Left colon (tissue), 2 donors: ENCODE results near the gene CHST3. TPM values are rescaled to one million over a fixed set of nuclear protein-coding genes. Genes with fewer than 3 reads are reported as not detected.
"Not testable (repeated sequence)": the region's sequence is repeated elsewhere in the genome, so short reads cannot be mapped to it uniquely, and the experiment has no call there.

ENCODE experiments used
- ATAC-seq: fragments of 200-7000 bp; cut with Tn5 transposase; one replicate; pipeline ENCODE4 v1.9.1; 2020; ENCODE audit warnings: mild to moderate bottlenecking, moderate library complexity
- DNase-seq, 2 donors: peaks; one replicate each; pipeline ENCODE4 v3.0.0-alpha.2; 2020
- intact Hi-C, 2 donors: fragments of 100-400 bp; cut with DNase I in 1 of 2; cut with micrococcal nuclease in 1 of 2; formaldehyde crosslinking; loops; one replicate each; pipeline versions ENCODE4 v1.11.2 to v1.14.0; 2022; cut with DNase I, micrococcal nuclease
- long read RNA-seq: library from polyadenylated mRNA; unstranded; transcript quantifications from one replicate; pipeline ENCODE4 v2.0.0, GENCODE V29; 2021
- total RNA-seq, 2 donors: library from RNA; stranded (reverse); fragmentation: NEBNext Ultra II Directional; extraction: Animal tissue kit (Norgen Biotek cat#: 25700); gene quantifications; one replicate each; pipeline ENCODE4 v1.2.1, GENCODE V29; 2021
- donor health status: DM: no; HTN: no; CAD: no.
- donor health status: DM: yes; HTN: yes; CAD: no.

CHST3 gene
- 1 to 10 TPM; 1.1 to 2.7 TPM for total RNA-seq
- long read RNA-seq, partial matches to known transcripts: 0 of 1 reads
- long read RNA-seq, other reads (novel, unspliced or antisense): 1 of 1 reads

GRCh38 chr10:71964098-71964742, at the start of gene CHST3:
Gene CHST3, plus strand, starts transcription at chr10:71964395. Its CDS starts 41,448 bp downstream, at chr10:72005843.
- intact Hi-C loops: no loop called here
- peak; percentile 45 to 49 for DNase-seq
- ATAC-seq: peak; percentile 81

- ATAC-seq (no peak), DNase-seq (no peak)
- intact Hi-C loops: no loop called here
Measured at GRCh38 chr10:71916827-71917226, 47.4 kb upstream of the CHST3 start.

GRCh38 chr10:71918992-71919391, 45.2 kb upstream of the CHST3 start:
- ATAC-seq (no peak), DNase-seq (no peak)
- intact Hi-C loops: no loop called here

GRCh38 chr10:71919956-71920539, 44.1 kb upstream of the CHST3 start:
- peak; percentile 25 to 41 for DNase-seq
- peak; percentile 54 for ATAC-seq

GRCh38 chr10:71920540-71921323, 43.5 kb upstream of the CHST3 start:
- peak; percentile 65 to 68 for DNase-seq
- ATAC-seq: peak; percentile 76

More at GRCh38 chr10:71919956-71920539, 44.1 kb upstream of the CHST3 start:
- intact Hi-C loops: not testable (repeated sequence)

GRCh38 chr10:71921324-71922027, 42.7 kb upstream of the CHST3 start:
- intact Hi-C loops: no loop called here
- ATAC-seq: peak; percentile 57
- DNase-seq: peak; percentile 50 to 51

More at GRCh38 chr10:71920540-71921323, 43.5 kb upstream of the CHST3 start:
- intact Hi-C loops: no loop called here

GRCh38 chr10:71923138-71923692, 41.0 kb upstream of the CHST3 start:
- ATAC-seq (no peak), DNase-seq (no peak)
- intact Hi-C loops: no loop called here

- intact Hi-C loops: no loop called here
- ATAC-seq (no peak), DNase-seq (no peak)
Measured at GRCh38 chr10:71924771-71925170, 39.4 kb upstream of the CHST3 start.

- DNase-seq (no peak), ATAC-seq (no peak)
- intact Hi-C loops: no loop called here
Measured at GRCh38 chr10:71927159-71927558, 37.0 kb upstream of the CHST3 start.

GRCh38 chr10:71927776-71928592, 36.2 kb upstream of the CHST3 start:
- DNase-seq (no peak), ATAC-seq (peak; percentile 34)
- intact Hi-C loops: no loop called here

- DNase-seq (no peak), ATAC-seq (no peak)
- intact Hi-C loops: no loop called here
Measured at GRCh38 chr10:71931295-71931694, 32.9 kb upstream of the CHST3 start.

GRCh38 chr10:71933651-71934050, 30.5 kb upstream of the CHST3 start:
- intact Hi-C loops: no loop called here
- DNase-seq (no peak), ATAC-seq (no peak)

- intact Hi-C loops: no loop called here
- ATAC-seq: no peak
- DNase-seq: no peak
Measured at GRCh38 chr10:71938211-71938610, 26.0 kb upstream of the CHST3 start.

- ATAC-seq: no peak
- DNase-seq: no peak
- intact Hi-C loops: no loop called here
Measured at GRCh38 chr10:71939304-71939703, 24.9 kb upstream of the CHST3 start.

- intact Hi-C loops: no loop called here
- ATAC-seq (no peak), DNase-seq (no peak)
Measured at GRCh38 chr10:71939861-71940474, 24.2 kb upstream of the CHST3 start.

GRCh38 chr10:71940752-71941151, 23.4 kb upstream of the CHST3 start:
- no peak for DNase-seq
- intact Hi-C loops: no loop called here
- ATAC-seq: no peak

GRCh38 chr10:71941318-71941717, 22.9 kb upstream of the CHST3 start:
- DNase-seq: no peak
- no peak for ATAC-seq
- intact Hi-C loops: no loop called here
